H9 (cell line): ENCODE results near the gene TBX3. TPM values are rescaled to one million over a fixed set of nuclear protein-coding genes. Genes with fewer than 3 reads are reported as not detected.

Experiments
- DNase-seq: peaks from one replicate; pipeline ENCODE4 v3.0.0-alpha.2; 2017
- H2AFZ ChIP-seq: one replicate; pipeline ENCODE4 v1.6.1; 2013; ENCODE audit warnings: mild to moderate bottlenecking, low read length, control low read depth, moderate library complexity
- H2AK5ac ChIP-seq: 2 replicates; pipeline ENCODE4 v1.6.1; 2013; ENCODE audit warnings: low read length, control low read depth, mixed read lengths; ENCODE audit not compliant: insufficient read length
- H2BK120ac ChIP-seq: one replicate; pipeline ENCODE4 v1.6.1; 2013; ENCODE audit warnings: low read depth, mild to moderate bottlenecking, low read length, control low read depth, inconsistent platforms; ENCODE audit not compliant: poor library complexity, severe bottlenecking
- H2BK12ac ChIP-seq: 2 replicates; pipeline ENCODE4 v1.6.1; 2013; ENCODE audit warnings: low read length, control low read depth, mixed read lengths, low read depth; ENCODE audit not compliant: insufficient read length
- H2BK15ac ChIP-seq: 2 replicates; pipeline ENCODE4 v1.6.1; 2013; ENCODE audit warnings: low read depth, low read length, control low read depth
- H2BK20ac ChIP-seq: one replicate; pipeline ENCODE4 v1.6.1; 2013; ENCODE audit warnings: low read depth, mild to moderate bottlenecking, low read length, control low read depth, inconsistent platforms; ENCODE audit not compliant: poor library complexity, severe bottlenecking
- H2BK5ac ChIP-seq: 2 replicates; pipeline ENCODE4 v1.6.1; 2013; ENCODE audit warnings: low read length, control low read depth, mixed read lengths; ENCODE audit not compliant: insufficient read length
- H3K14ac ChIP-seq: 2 replicates; pipeline ENCODE4 v1.6.1; 2013; ENCODE audit warnings: low read length, control low read depth; ENCODE audit not compliant: insufficient read depth
- H3K18ac ChIP-seq: 2 replicates; pipeline ENCODE4 v1.6.1; 2013; ENCODE audit warnings: low read depth, mild to moderate bottlenecking, mixed read lengths, low read length, control low read depth; ENCODE audit not compliant: insufficient read length
- H3K23ac ChIP-seq: 2 replicates; pipeline ENCODE4 v1.6.1; 2013; ENCODE audit warnings: low read length, control low read depth, mixed read lengths, low read depth; ENCODE audit not compliant: insufficient read length
- H3K23me2 ChIP-seq: 2 replicates; pipeline ENCODE4 v1.6.1; 2013; ENCODE audit warnings: low read depth, mild to moderate bottlenecking, mixed read lengths, low read length, control low read depth; ENCODE audit not compliant: insufficient read length, poor library complexity, severe bottlenecking
- H3K27ac ChIP-seq: 2 replicates; pipeline ENCODE4 v1.5.1; 2013; ENCODE audit warnings: low read length, control low read depth, mixed read lengths, low read depth; ENCODE audit not compliant: insufficient read length
- H3K27me3 ChIP-seq: 2 replicates; pipeline ENCODE4 v1.6.1; 2013; ENCODE audit warnings: low read length, control low read depth, inconsistent platforms; ENCODE audit not compliant: insufficient read depth
- H3K4ac ChIP-seq: 2 replicates; pipeline ENCODE4 v1.6.1; 2013; ENCODE audit warnings: low read depth, mild to moderate bottlenecking, control low read depth, inconsistent platforms, low read length, moderate library complexity
- H3K4me1 ChIP-seq: 2 replicates; pipeline ENCODE4 v1.6.1; 2013; ENCODE audit warnings: low read length, control low read depth, inconsistent platforms; ENCODE audit not compliant: insufficient read depth
- H3K4me2 ChIP-seq: 2 replicates; pipeline ENCODE4 v1.6.1; 2013; ENCODE audit warnings: low read length, control low read depth, mixed read lengths; ENCODE audit not compliant: insufficient read length, insufficient read depth
- H3K56ac ChIP-seq: 2 replicates; pipeline ENCODE4 v1.6.1; 2013; ENCODE audit warnings: low read depth, mild to moderate bottlenecking, mixed read lengths, low read length, control low read depth; ENCODE audit not compliant: insufficient read length
- H3K79me1 ChIP-seq: 2 replicates; pipeline ENCODE4 v1.6.1; 2013; ENCODE audit warnings: low read depth, mild to moderate bottlenecking, moderate library complexity, low read length, control low read depth, inconsistent platforms; ENCODE audit not compliant: insufficient read depth, poor library complexity, severe bottlenecking
- H3K79me2 ChIP-seq: 2 replicates; pipeline ENCODE4 v1.6.1; 2013; ENCODE audit warnings: low read length, control low read depth, inconsistent platforms; ENCODE audit not compliant: insufficient read depth
- H3K9ac ChIP-seq: 2 replicates; pipeline ENCODE4 v1.6.1; 2013; ENCODE audit warnings: low read length, control low read depth, mixed read lengths; ENCODE audit not compliant: insufficient read length; ENCODE audit errors: extremely low read depth
- H3K9me3 ChIP-seq: one replicate; pipeline ENCODE4 v1.6.1; 2013; ENCODE audit warnings: low read depth, low read length, inconsistent platforms; ENCODE audit not compliant: control insufficient read depth
- H3T11ph ChIP-seq: one replicate; pipeline ENCODE4 v1.6.1; 2013; ENCODE audit warnings: mild to moderate bottlenecking, low read length, control low read depth, inconsistent platforms
- H4K20me1 ChIP-seq: one replicate; pipeline ENCODE4 v1.6.1; 2013; ENCODE audit not compliant: control insufficient read depth, insufficient read length, insufficient read depth
- H4K5ac ChIP-seq: 2 replicates; pipeline ENCODE4 v1.6.1; 2013; ENCODE audit warnings: low read depth, mild to moderate bottlenecking, mixed read lengths, low read length, control low read depth; ENCODE audit not compliant: insufficient read length
- H4K8ac ChIP-seq: replicated peaks from 2 replicates; pipeline ENCODE4 v1.6.1; 2013; ENCODE audit warnings: low read length, control low read depth, mixed read lengths, low read depth; ENCODE audit not compliant: insufficient read length
- H4K91ac ChIP-seq: 2 replicates; pipeline ENCODE4 v1.6.1; 2013; ENCODE audit warnings: low read depth, mild to moderate bottlenecking, moderate library complexity, mixed read lengths, low read length, control low read depth; ENCODE audit not compliant: insufficient read length
- H3K27ac Mint-ChIP-seq, 3 experiments: 2 replicates in 2 of 3; 3 replicates in 1 of 3; pipeline ENCODE4 v1.8.0; 2020 to 2021; ENCODE audit warnings: mixed read lengths in 3 of 3, mild to moderate bottlenecking in 1 of 3, moderate library complexity in 1 of 3
- H3K27me3 Mint-ChIP-seq: 2 replicates; pipeline ENCODE4 v1.8.0; 2021; ENCODE audit warnings: low read depth, mild to moderate bottlenecking, moderate library complexity, mixed read lengths
- H3K36me3 Mint-ChIP-seq, 3 experiments: 2 replicates in 2 of 3; 3 replicates in 1 of 3; pipeline ENCODE4 v1.8.0; 2020 to 2021; ENCODE audit warnings: low read depth in 3 of 3, mixed read lengths in 3 of 3; ENCODE audit not compliant: insufficient read depth in 1 of 3
- H3K4me1 Mint-ChIP-seq, 2 experiments: 2 replicates each; pipeline ENCODE4 v1.8.0; 2020; ENCODE audit warnings: mixed read lengths in 2 of 2
- H3K4me3 Mint-ChIP-seq, 2 experiments: 2 replicates in 1 of 2; 3 replicates in 1 of 2; pipeline ENCODE4 v1.8.0; 2020 to 2021; ENCODE audit warnings: mild to moderate bottlenecking in 2 of 2, mixed read lengths in 2 of 2, moderate library complexity in 1 of 2
- H3K9me3 Mint-ChIP-seq, 2 experiments: 2 replicates in 1 of 2; 3 replicates in 1 of 2; pipeline ENCODE4 v1.8.0; 2020; ENCODE audit warnings: mild to moderate bottlenecking in 2 of 2, mixed read lengths in 2 of 2, moderate library complexity in 1 of 2
- CTCF ChIP-seq: fragments of 200-600 bp; sonication (generic); conservative IDR thresholded peaks from 3 replicates; pipeline ENCODE4 v1.8.0; 2021; ENCODE audit warnings: antibody characterized with exemption, mild to moderate bottlenecking
- WGBS: extraction: QIAGEN DNeasy Blood & Tissue Kit; methylation state at CpG from one replicate; pipeline ENCODE4 v1.1.7; 2013; ENCODE audit warnings: missing lambda C conversion rate, low lambda C conversion rate, mixed read lengths; ENCODE audit not compliant: insufficient read length; ENCODE audit errors: extremely low coverage; 5-methylcytosine and 5-hydroxymethylcytosine counted together
- total RNA-seq: library from RNA; stranded (reverse); gene quantifications from 2 replicates; pipeline ENCODE4 v1.2.1, GENCODE V29; 2021

Gene TBX3
- total RNA-seq, 1 experiment from 2014 or later = 0.04 TPM

DNA sequence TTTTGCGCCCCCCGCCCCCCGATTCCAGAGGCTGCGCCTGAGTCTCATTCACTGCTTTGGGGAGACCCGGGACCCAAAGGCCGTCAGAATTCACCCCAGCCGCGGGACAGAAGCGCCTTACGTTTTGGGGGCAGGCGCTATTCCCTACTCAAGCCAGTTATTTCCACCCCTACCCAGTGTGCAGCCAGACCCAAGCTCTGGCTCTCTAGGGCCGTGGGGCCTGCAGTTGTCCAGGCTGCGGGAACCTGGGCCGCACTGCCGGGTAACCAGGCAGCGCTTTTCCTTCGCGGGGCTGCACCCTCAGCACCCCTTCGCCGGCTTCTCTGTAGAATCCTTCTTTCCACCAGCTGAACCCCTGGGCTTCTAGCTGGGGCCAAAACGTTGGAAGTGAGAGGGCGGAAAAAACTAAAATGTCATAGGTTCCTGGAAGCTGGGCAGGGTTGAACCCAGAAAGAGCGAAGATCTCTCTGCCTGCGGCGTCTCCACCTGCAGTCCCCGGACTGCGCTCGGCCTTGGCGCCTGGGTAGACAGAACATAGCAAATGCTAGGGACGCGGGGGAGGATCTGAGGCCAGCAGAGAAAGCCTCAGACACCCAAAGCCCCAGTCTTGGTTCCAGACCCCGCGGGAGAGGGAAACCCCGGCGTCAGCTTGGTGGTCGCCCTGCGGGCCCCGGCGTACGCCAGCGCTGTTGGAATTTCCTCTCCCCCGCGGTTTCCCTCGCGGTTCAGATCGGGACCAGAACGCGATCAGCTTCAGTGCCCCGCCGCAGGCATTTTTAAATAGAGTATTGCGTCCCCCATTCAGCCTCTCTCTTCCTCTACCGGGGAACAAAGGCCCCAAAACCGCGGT lies 18.3 kb downstream of the TBX3 start:
- H4K20me1 ChIP-seq = no peaks in the 10 kb centered on the region
- peaks cover 95% of the 10 kb centered on the region for H3K27me3 Mint-ChIP-seq
- H3K4ac ChIP-seq = no peak overlapping the region
- no peaks in the 10 kb centered on the region; a peak in 2 of 5 replicates for H3K9me3 Mint-ChIP-seq
- H2AK5ac ChIP-seq = no peak overlapping the region
- H2BK12ac ChIP-seq = no peak overlapping the region
- no peak overlapping the region for H2AFZ ChIP-seq
- no peak for TF ChIP-seq CTCF
- peaks cover 3% of the 10 kb centered on the region; the same call in 1 of the 2 replicates for H3K4me1 ChIP-seq
- H2BK20ac ChIP-seq = no peak overlapping the region
- WGBS = no CpG with 5 or more reads among the region's 54 CpGs
- H3K4me3 Mint-ChIP-seq = peak overlapping the region; percentile 15 to 72
- H3K18ac ChIP-seq = no peak overlapping the region
- no peak overlapping the region for H2BK5ac ChIP-seq
- H3K56ac ChIP-seq = no peak overlapping the region
- H3K79me1 ChIP-seq = no peaks in the 10 kb centered on the region
- no peak overlapping the region for H3K23ac ChIP-seq
- H3K4me2 ChIP-seq = peak overlapping the region; percentile 61
- H3K36me3 Mint-ChIP-seq = no peaks in the 10 kb centered on the region
- H4K5ac ChIP-seq = no peak overlapping the region
- H3K9me3 ChIP-seq = no peaks in the 10 kb centered on the region
- no peak overlapping the region for H3T11ph ChIP-seq
- H4K91ac ChIP-seq = no peak overlapping the region
- no peak overlapping the region for H3K9ac ChIP-seq
- no peaks in the 10 kb centered on the region for H3K79me2 ChIP-seq
- peaks cover 22% of the 10 kb centered on the region for H3K23me2 ChIP-seq
- no peak overlapping the region for H2BK15ac ChIP-seq
- no peak overlapping the region for H2BK120ac ChIP-seq
- no peak overlapping the region; the same call in 1 of the 2 replicates for H3K14ac ChIP-seq
- no peak overlapping the region for H3K27ac Mint-ChIP-seq
- peaks cover 65% of the 10 kb centered on the region for H3K27me3 ChIP-seq
- H3K27ac ChIP-seq = no peak overlapping the region
- H4K8ac ChIP-seq = no peak overlapping the region
- peak; percentile 70 for DNase-seq
- H3K4me1 Mint-ChIP-seq = peaks cover 32 to 59% of the 10 kb centered on the region in 2 experiments
